Measurements from ENCODE around the gene DMRT3.

Gene DMRT3

GRCh38 chr9:976258-976942, at the start of gene DMRT3:
Gene DMRT3, plus strand, starts transcription at chr9:976655. Its CDS starts 347 bp downstream, at chr9:977002.
- DNase-seq (ENCODE audit: low spot score), result no peak

- DNase-seq (ENCODE audit: low spot score), result no peak
Observed at GRCh38 chr9:926976-927375, 49.5 kb upstream of the DMRT3 start.

GRCh38 chr9:928363-929042, 48.0 kb upstream of the DMRT3 start:
- peak; percentile 20 for DNase-seq (ENCODE audit: low spot score)

- DNase-seq (ENCODE audit: low spot score), result no peak
Observed at GRCh38 chr9:929719-930118, 46.7 kb upstream of the DMRT3 start.

- no peak for DNase-seq (ENCODE audit: low spot score)
Observed at GRCh38 chr9:933356-933755, 43.1 kb upstream of the DMRT3 start.

- DNase-seq (ENCODE audit: low spot score), result no peak
Observed at GRCh38 chr9:935348-935965, 41.0 kb upstream of the DMRT3 start.

GRCh38 chr9:942805-943580, 33.5 kb upstream of the DMRT3 start:
- DNase-seq (ENCODE audit: low spot score), result no peak

- no peak for DNase-seq (ENCODE audit: low spot score)
Observed at GRCh38 chr9:947985-948384, 28.5 kb upstream of the DMRT3 start.

GRCh38 chr9:948497-948896, 28.0 kb upstream of the DMRT3 start:
- DNase-seq (ENCODE audit: low spot score), result no peak

- no peak for DNase-seq (ENCODE audit: low spot score)
Observed at GRCh38 chr9:950139-950538, 26.3 kb upstream of the DMRT3 start.

- no peak for DNase-seq (ENCODE audit: low spot score)
Observed at GRCh38 chr9:952546-952945, 23.9 kb upstream of the DMRT3 start.

GRCh38 chr9:959105-959504, 17.4 kb upstream of the DMRT3 start:
- DNase-seq (ENCODE audit: low spot score), result no peak

GRCh38 chr9:959914-960313, 16.5 kb upstream of the DMRT3 start:
- no peak for DNase-seq (ENCODE audit: low spot score)

- no peak for DNase-seq (ENCODE audit: low spot score)
Observed at GRCh38 chr9:962023-962422, 14.4 kb upstream of the DMRT3 start.

GRCh38 chr9:965497-965896, 11.0 kb upstream of the DMRT3 start:
- no peak for DNase-seq (ENCODE audit: low spot score)

GRCh38 chr9:966870-967269, 9.6 kb upstream of the DMRT3 start:
- no peak for DNase-seq (ENCODE audit: low spot score)

- no peak for DNase-seq (ENCODE audit: low spot score)
Observed at GRCh38 chr9:967436-967835, 9.0 kb upstream of the DMRT3 start.

- no peak for DNase-seq (ENCODE audit: low spot score)
Observed at GRCh38 chr9:967903-968641, 8.4 kb upstream of the DMRT3 start.

- DNase-seq (ENCODE audit: low spot score), result no peak
Observed at GRCh38 chr9:969310-970150, 6.9 kb upstream of the DMRT3 start.

GRCh38 chr9:970151-970996, 6.1 kb upstream of the DMRT3 start:
- DNase-seq (ENCODE audit: low spot score), result no peak
